ENCODE data around the gene THBD.

THBD gene

GRCh38 chr20:23018941-23019340 is 30.5 kb downstream of the THBD start:
- no peak for DNase-seq (ENCODE audit: low spot score)
- no peak for TF ChIP-seq CTCF (IDR thresholded peaks at IDR 0.05; ENCODE audit: extremely low read depth, missing control alignments)

GRCh38 chr20:23018432-23018831 is 31.0 kb downstream of the THBD start:
- no peak for TF ChIP-seq CTCF (IDR thresholded peaks at IDR 0.05; ENCODE audit: extremely low read depth, missing control alignments)
- no peak for DNase-seq (ENCODE audit: low spot score)

GRCh38 chr20:23017516-23017915 is 32.0 kb downstream of the THBD start:
- no peak for TF ChIP-seq CTCF (IDR thresholded peaks at IDR 0.05; ENCODE audit: extremely low read depth, missing control alignments)
- DNase-seq (ENCODE audit: low spot score), result no peak

GRCh38 chr20:23013429-23013828 is 36.0 kb downstream of the THBD start:
- DNase-seq (ENCODE audit: low spot score), result no peak
- no peak for TF ChIP-seq CTCF (IDR thresholded peaks at IDR 0.05; ENCODE audit: extremely low read depth, missing control alignments)

- no peak for DNase-seq (ENCODE audit: low spot score)
- no peak for TF ChIP-seq CTCF (IDR thresholded peaks at IDR 0.05; ENCODE audit: extremely low read depth, missing control alignments)
These were observed 38.3 kb downstream of the THBD start for GRCh38 chr20:23011008-23011721.

GRCh38 chr20:23010096-23010495 is 39.4 kb downstream of the THBD start:
- TF ChIP-seq CTCF (IDR thresholded peaks at IDR 0.05; ENCODE audit: extremely low read depth, missing control alignments), result no peak
- no peak for DNase-seq (ENCODE audit: low spot score)

GRCh38 chr20:23009636-23010035 is 39.8 kb downstream of the THBD start:
- no peak for DNase-seq (ENCODE audit: low spot score)
- TF ChIP-seq CTCF (IDR thresholded peaks at IDR 0.05; ENCODE audit: extremely low read depth, missing control alignments), result no peak
